ENCODE data around the gene TRIM2.

DNA sequence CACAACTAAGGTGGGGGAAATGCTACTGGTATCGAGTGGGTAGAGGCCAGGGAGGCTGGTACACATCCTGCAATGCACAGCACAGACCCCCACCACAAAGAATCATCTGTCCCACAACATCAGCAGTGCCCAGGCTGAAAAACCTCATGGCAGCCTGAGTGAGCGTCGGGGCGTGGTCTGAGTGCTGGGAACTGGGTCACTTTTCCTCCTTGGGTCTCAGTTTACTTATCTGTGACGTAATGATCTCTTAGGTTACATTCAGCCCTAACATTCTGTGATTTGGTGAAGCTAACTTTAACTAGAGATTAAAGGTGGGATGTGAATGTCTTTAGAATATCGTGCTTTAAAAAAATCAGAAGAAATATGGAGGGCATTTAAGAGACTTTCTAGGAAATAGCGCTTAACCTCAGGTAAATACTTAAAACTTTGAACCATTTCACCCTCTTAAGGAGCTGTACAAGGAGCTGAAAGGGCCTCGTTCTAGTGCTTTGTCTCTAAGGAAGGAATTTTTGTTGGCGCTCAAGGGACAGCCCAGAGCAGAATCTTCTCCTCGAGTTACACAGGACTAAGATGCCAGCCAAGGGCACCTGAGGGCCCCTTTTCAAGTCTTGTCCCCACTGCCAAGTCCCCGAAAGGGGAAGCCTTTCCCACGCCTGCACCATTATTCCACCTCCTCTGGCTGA lies 18.1 kb upstream of the TRIM2 start:
- TF ChIP-seq POLR2A (IDR thresholded peaks at IDR 0.05; ENCODE audit: low read depth, low read length) (no peak), SPI1 (IDR thresholded peaks at IDR 0.05; ENCODE audit: low read depth, low read length) (no peak), POLR2AphosphoS5 (IDR thresholded peaks at IDR 0.05; ENCODE audit: low read depth, low read length) (no peak), TAF1 (IDR thresholded peaks at IDR 0.05; ENCODE audit: low read depth, low read length) (no peak), POU2F2 (IDR thresholded peaks at IDR 0.05; ENCODE audit: low read depth, low read length) (no peak), PAX5 (IDR thresholded peaks at IDR 0.05; ENCODE audit: insufficient read depth, low read length, severe bottlenecking) (no peak)

All from GM12891 (cell line).